Gastrocnemius medialis (tissue), 4 donors: ENCODE data around the gene KRTAP5-2.

Source experiments
- POLR2A ChIP-seq, 2 donors: fragments of 450-650 bp; IDR thresholded peaks; one replicate each; pipeline ENCODE4 v1.6.1; 2017; ENCODE audit warnings: antibody characterized with exemption in 2 of 2, mild to moderate bottlenecking in 2 of 2, moderate library complexity in 2 of 2
- TF ChIP-seq, protein P1 (sequence below), 5 experiments: fragments of 450-650 bp in 3 of 5; fragments of 200-600 bp in 2 of 5; sonication (generic) in 2 of 5; IDR thresholded peaks in 4 of 5; conservative IDR thresholded peaks in 1 of 5; 1 replicate in 4 of 5; 2 replicates in 1 of 5; pipeline ENCODE4 v1.5.1; 2016 to 2019; ENCODE audit warnings: antibody characterized with exemption in 5 of 5, mild to moderate bottlenecking in 3 of 5, moderate library complexity in 3 of 5

DNA sequence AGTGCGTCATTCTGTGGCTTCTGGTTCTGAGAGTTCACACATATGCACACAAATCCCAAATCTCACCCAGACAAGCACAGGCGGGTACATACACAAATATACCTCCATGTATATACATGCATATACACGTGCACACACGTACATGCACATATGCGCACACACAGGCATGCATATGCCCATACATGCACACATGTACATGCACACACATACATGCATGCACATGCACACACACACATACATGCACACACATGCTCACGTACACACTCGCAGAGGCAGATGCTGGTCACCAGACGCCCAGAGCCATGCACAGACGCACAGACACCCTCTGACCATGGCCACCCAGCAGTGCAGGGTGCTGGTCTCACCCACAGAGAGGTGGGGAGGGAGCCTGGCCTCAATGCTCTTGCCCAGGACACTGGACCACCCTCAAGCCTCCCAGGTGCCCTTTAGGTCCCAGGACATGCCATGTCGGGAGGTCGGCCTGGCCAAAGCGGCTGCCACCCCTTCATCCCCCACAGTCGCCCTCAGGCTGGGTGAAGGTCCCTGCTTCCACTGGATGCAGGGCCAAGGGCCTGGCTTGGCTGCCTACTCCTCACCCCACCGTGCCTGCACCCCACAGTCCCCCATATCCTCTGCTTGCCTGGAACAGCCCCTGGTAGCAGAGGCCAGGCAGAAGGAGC is 35.5 kb downstream of the KRTAP5-2 start:
- TF ChIP-seq, protein P1, sequence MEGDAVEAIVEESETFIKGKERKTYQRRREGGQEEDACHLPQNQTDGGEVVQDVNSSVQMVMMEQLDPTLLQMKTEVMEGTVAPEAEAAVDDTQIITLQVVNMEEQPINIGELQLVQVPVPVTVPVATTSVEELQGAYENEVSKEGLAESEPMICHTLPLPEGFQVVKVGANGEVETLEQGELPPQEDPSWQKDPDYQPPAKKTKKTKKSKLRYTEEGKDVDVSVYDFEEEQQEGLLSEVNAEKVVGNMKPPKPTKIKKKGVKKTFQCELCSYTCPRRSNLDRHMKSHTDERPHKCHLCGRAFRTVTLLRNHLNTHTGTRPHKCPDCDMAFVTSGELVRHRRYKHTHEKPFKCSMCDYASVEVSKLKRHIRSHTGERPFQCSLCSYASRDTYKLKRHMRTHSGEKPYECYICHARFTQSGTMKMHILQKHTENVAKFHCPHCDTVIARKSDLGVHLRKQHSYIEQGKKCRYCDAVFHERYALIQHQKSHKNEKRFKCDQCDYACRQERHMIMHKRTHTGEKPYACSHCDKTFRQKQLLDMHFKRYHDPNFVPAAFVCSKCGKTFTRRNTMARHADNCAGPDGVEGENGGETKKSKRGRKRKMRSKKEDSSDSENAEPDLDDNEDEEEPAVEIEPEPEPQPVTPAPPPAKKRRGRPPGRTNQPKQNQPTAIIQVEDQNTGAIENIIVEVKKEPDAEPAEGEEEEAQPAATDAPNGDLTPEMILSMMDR (IDR thresholded peaks at IDR 0.05 in 4 of 5, conservative IDR thresholded peaks at IDR 0.05 in 1 of 5): no peak
- no peak for TF ChIP-seq POLR2A (IDR thresholded peaks at IDR 0.05)
